ENCODE data around the gene IFNA16.
"Not testable (repeated sequence)": the region's sequence is repeated elsewhere in the genome, so short reads cannot be mapped to it uniquely, and the experiment has no call there.

Gene IFNA16

GRCh38 chr9:21217211-21217610 is at the start of gene IFNA16:
Gene IFNA16 (minus strand): TSS chr9:21217311. CDS start chr9:21217305, 6 bp downstream.
- H3K9me3 ChIP-seq (replicated peaks; ENCODE audit: insufficient read depth, low read length); H3K79me2 ChIP-seq (ENCODE audit: low read length); H3K9ac ChIP-seq (ENCODE audit: low read length); H3K4me2 ChIP-seq (ENCODE audit: low read depth, low read length); H4K20me1 ChIP-seq (ENCODE audit: insufficient read depth, low read length); DNase-seq; H3K4me3 ChIP-seq (ENCODE audit: low read length); H3K4me1 ChIP-seq (ENCODE audit: low read length); H3K27me3 ChIP-seq (replicated peaks; ENCODE audit: insufficient read depth, low read length); H2AFZ ChIP-seq (ENCODE audit: low read length); H3K27ac ChIP-seq (ENCODE audit: low read length); H3K36me3 ChIP-seq (replicated peaks; ENCODE audit: insufficient read depth, low read length); H3F3A ChIP-seq (ENCODE audit: insufficient read depth, low read length); H3K9me2 ChIP-seq (replicated peaks; ENCODE audit: insufficient read depth, low read length): not testable (repeated sequence)

- DNase-seq = no peak
- Histone ChIP-seq H3K27ac (ENCODE audit: low read length) (no peak overlapping the region), H3K27me3 (replicated peaks; ENCODE audit: insufficient read depth, low read length) (no peaks in the 10 kb centered on the region), H3F3A (ENCODE audit: insufficient read depth, low read length) (no peaks in the 10 kb centered on the region), H3K36me3 (replicated peaks; ENCODE audit: insufficient read depth, low read length) (no peaks in the 10 kb centered on the region), H3K4me3 (ENCODE audit: low read length) (no peak overlapping the region), H4K20me1 (ENCODE audit: insufficient read depth, low read length) (no peaks in the 10 kb centered on the region), H3K9ac (ENCODE audit: low read length) (no peak overlapping the region), H3K9me2 (replicated peaks; ENCODE audit: insufficient read depth, low read length) (no peaks in the 10 kb centered on the region), H3K4me1 (ENCODE audit: low read length) (no peaks in the 10 kb centered on the region), H3K9me3 (replicated peaks; ENCODE audit: insufficient read depth, low read length) (no peaks in the 10 kb centered on the region), H2AFZ (ENCODE audit: low read length) (no peak overlapping the region), H3K4me2 (ENCODE audit: low read depth, low read length) (no peak overlapping the region), H3K79me2 (ENCODE audit: low read length) (no peaks in the 10 kb centered on the region)
- TF ChIP-seq EZH2 (optimal IDR thresholded peaks at IDR 0.05; ENCODE audit: low read depth, low read length) (no peak), EZH2phosphoT487 (IDR thresholded peaks at IDR 0.05; ENCODE audit: low read length) (no peak), CTCF (IDR thresholded peaks at IDR 0.05; ENCODE audit: low read length) (no peak)
Measured at GRCh38 chr9:21265421-21266189, 48.5 kb upstream of the IFNA16 start.

GRCh38 chr9:21255538-21256212 is 38.6 kb upstream of the IFNA16 start:
- H3K4me1 ChIP-seq (ENCODE audit: low read length) = no peaks in the 10 kb centered on the region
- DNase-seq = peak; percentile 6
- H3K9ac ChIP-seq (ENCODE audit: low read length) = no peak overlapping the region
- no peak overlapping the region for H3K4me3 ChIP-seq (ENCODE audit: low read length)
- no peaks in the 10 kb centered on the region for H3K79me2 ChIP-seq (ENCODE audit: low read length)
- H3K36me3 ChIP-seq (replicated peaks; ENCODE audit: insufficient read depth, low read length) = no peaks in the 10 kb centered on the region
- TF ChIP-seq EZH2phosphoT487 (IDR thresholded peaks at IDR 0.05; ENCODE audit: low read length) (no peak), EZH2 (optimal IDR thresholded peaks at IDR 0.05; ENCODE audit: low read depth, low read length) (no peak), CTCF (IDR thresholded peaks at IDR 0.05; ENCODE audit: low read length) (no peak)
- no peaks in the 10 kb centered on the region for H3F3A ChIP-seq (ENCODE audit: insufficient read depth, low read length)
- no peaks in the 10 kb centered on the region for H3K9me3 ChIP-seq (replicated peaks; ENCODE audit: insufficient read depth, low read length)
- H2AFZ ChIP-seq (ENCODE audit: low read length) = no peak overlapping the region
- no peaks in the 10 kb centered on the region for H3K9me2 ChIP-seq (replicated peaks; ENCODE audit: insufficient read depth, low read length)
- H3K4me2 ChIP-seq (ENCODE audit: low read depth, low read length) = no peak overlapping the region
- peaks cover 12% of the 10 kb centered on the region for H3K27me3 ChIP-seq (replicated peaks; ENCODE audit: insufficient read depth, low read length)
- H3K27ac ChIP-seq (ENCODE audit: low read length) = no peak overlapping the region
- H4K20me1 ChIP-seq (ENCODE audit: insufficient read depth, low read length) = no peaks in the 10 kb centered on the region
